ENCODE measurements around the gene ORAI3.
A peak's percentile ranks its signal among the peaks of the same experiment; 100 is the strongest.

Gene ORAI3

GRCh38 chr16:30949650-30950515 is 1.0 kb downstream of the ORAI3 start:
- DNase-seq: peak; percentile 41

- DNase-seq: no peak
These were observed 1.7 kb downstream of the ORAI3 start for GRCh38 chr16:30950516-30951065.

GRCh38 chr16:30951193-30951592 is 2.3 kb downstream of the ORAI3 start:
- DNase-seq: no peak

- DNase-seq: no peak
These were observed 2.9 kb downstream of the ORAI3 start for GRCh38 chr16:30951750-30952149.

- DNase-seq: no peak
These were observed 4.2 kb downstream of the ORAI3 start for GRCh38 chr16:30953111-30953510.

- peak; percentile 81 for DNase-seq
These were observed 4.8 kb downstream of the ORAI3 start for GRCh38 chr16:30953511-30954124.

- no peak for DNase-seq
These were observed 6.1 kb downstream of the ORAI3 start for GRCh38 chr16:30954993-30955392.

- no peak for DNase-seq
These were observed 8.0 kb downstream of the ORAI3 start for GRCh38 chr16:30956601-30957455.

- DNase-seq: peak; percentile 100
These were observed 8.7 kb downstream of the ORAI3 start, which contains the start of gene SETD1A for GRCh38 chr16:30957456-30958174. Gene SETD1A, plus strand, starts transcription at chr16:30957754. Its CDS starts 978 bp downstream, at chr16:30958732.

GRCh38 chr16:30958175-30959079 is 9.6 kb downstream of the ORAI3 start:
- DNase-seq: peak; percentile 32

GRCh38 chr16:30961384-30961783 is 12.5 kb downstream of the ORAI3 start:
- DNase-seq: no peak

- no peak for DNase-seq
These were observed 15.2 kb downstream of the ORAI3 start for GRCh38 chr16:30963925-30964511.

GRCh38 chr16:30964574-30965226 is 15.8 kb downstream of the ORAI3 start:
- no peak for DNase-seq

GRCh38 chr16:30965436-30965835 is 16.6 kb downstream of the ORAI3 start:
- DNase-seq: no peak

- DNase-seq: no peak
These were observed 17.3 kb downstream of the ORAI3 start for GRCh38 chr16:30966033-30966619.

- no peak for DNase-seq
These were observed 18.9 kb downstream of the ORAI3 start for GRCh38 chr16:30967795-30968194.

GRCh38 chr16:30969246-30969842 is 20.5 kb downstream of the ORAI3 start:
- no peak for DNase-seq

GRCh38 chr16:30971298-30971697 is 22.4 kb downstream of the ORAI3 start:
- DNase-seq: no peak

GRCh38 chr16:30972872-30973271 is 24.0 kb downstream of the ORAI3 start:
- DNase-seq: no peak
